DMS53 treated with DMSO at 0.1 percent for 48 hours (cell line): ENCODE results near the gene WRNIP1.

Experiments used
- DNase-seq: peaks from one replicate; lab custom pipeline; 2025; ENCODE audit not compliant: unreplicated experiment; lab: John Stamatoyannopoulos, UW

Gene WRNIP1

DNA sequence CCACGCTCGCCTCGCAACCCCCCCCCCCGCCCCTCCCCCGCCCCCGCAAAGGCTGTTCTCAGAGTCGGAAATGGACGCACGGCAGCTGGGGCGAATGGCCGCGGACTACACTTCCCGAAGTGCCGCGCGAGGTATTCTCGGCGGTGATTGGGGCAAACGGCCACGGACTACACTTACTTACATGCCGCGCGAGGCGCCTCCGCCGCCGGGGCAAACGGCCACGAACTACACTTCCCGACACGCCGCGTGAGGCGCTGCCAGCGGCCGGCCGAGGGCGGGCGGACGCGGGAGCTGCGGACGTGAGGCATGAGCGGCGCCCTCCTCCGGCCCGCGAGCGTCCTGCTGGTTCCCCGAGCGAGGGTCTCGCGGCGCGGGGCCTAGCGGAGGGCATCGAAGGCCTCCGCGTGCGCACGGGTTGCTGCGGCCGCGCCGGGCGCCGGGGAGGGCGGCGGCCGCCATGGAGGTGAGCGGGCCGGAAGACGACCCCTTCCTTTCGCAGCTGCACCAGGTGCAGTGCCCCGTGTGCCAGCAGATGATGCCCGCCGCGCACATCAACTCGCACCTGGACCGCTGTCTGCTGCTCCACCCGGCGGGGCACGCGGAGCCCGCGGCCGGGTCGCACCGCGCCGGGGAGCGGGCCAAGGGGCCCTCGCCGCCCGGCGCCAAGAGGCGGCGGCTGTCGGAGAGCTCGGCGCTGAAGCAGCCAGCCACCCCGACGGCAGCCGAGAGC, at the start of gene WRNIP1:
Gene WRNIP1, plus strand, starts transcription at position 228 of the 730 bp plus-strand sequence. Its CDS starts 230 bp downstream, at position 458.
- peak; percentile 97 for DNase-seq

GRCh38 chr6:2715737-2716136, 49.5 kb upstream of the WRNIP1 start:
- DNase-seq = no peak

GRCh38 chr6:2716936-2717700, 48.1 kb upstream of the WRNIP1 start:
- DNase-seq = no peak

- no peak for DNase-seq
Observed at GRCh38 chr6:2718334-2719092, 46.7 kb upstream of the WRNIP1 start.

DNA sequence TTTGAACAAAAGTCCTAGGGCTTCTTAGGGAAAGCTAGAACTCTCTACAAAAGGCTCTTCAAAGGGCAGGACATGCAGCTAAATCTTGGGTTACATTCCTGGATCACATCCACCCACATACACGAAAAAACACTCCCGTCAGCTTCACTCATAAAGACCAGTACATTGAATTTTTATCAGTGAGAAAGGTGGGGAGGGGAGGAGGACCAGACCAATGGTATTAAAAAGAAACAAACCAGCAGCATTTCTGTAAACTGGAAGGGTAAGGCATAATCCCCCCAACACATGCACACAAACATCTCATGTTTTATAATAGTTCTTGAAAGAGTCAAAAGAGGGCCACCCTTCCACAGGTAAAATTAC, 46.1 kb upstream of the WRNIP1 start:
- no peak for DNase-seq

- DNase-seq = no peak
Observed at GRCh38 chr6:2721219-2721618, 44.0 kb upstream of the WRNIP1 start.

GRCh38 chr6:2725364-2725988, 39.7 kb upstream of the WRNIP1 start:
- DNase-seq = no peak

- DNase-seq = no peak
Observed at GRCh38 chr6:2725999-2726567, 39.1 kb upstream of the WRNIP1 start.

DNA sequence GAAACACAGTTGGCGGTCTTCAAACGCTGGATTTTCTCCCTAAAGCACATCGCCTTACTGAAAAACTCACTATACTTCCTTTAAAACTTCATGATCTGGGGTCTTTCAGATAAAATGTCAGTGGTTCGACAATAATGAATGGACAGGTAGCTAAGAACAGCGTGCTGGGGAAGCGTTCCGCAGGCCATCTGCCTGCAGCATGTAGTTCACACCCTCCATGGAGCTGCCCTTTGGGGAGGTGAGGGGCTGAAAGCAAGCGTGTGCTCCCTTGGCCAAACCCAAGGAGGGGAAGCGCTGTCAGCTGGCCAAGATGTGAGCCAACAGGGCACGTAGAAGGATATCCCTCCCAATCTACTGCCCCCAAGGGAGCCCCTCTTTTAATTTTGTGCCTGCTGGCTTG, 35.3 kb upstream of the WRNIP1 start:
- no peak for DNase-seq

GRCh38 chr6:2730353-2731107, 34.7 kb upstream of the WRNIP1 start:
- no peak for DNase-seq

DNA sequence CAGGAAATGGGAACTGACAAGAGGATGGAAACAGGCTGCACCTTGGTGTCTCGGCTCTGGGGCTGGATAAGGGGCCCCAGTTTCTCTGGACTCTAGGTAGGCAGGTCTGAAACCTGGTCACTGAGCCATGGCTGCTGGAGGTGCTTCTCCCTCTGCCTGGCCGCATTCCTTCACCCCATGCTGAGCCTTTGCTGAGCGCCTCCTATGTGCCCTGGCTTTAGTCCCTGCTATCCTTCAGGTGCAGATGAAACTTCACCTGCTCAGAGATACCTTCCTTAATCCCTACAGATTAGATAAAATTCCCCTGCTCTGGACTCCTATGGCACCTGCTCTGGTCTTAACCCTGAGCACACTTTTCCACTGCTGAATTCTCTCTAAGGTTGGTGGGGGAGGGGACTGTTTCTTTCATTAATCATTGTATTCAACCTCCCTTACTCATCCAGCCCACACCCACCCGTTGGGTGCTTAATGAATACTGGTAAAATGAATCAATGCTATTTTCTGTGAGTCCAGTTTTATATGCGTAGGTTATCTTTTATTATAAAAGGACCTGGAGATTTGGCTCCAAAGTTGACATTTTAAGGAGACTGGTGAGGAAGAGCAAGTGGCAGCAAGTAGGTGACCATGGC, 33.8 kb upstream of the WRNIP1 start:
- DNase-seq = no peak

- DNase-seq = no peak
Observed at GRCh38 chr6:2732503-2733089, 32.6 kb upstream of the WRNIP1 start.

DNA sequence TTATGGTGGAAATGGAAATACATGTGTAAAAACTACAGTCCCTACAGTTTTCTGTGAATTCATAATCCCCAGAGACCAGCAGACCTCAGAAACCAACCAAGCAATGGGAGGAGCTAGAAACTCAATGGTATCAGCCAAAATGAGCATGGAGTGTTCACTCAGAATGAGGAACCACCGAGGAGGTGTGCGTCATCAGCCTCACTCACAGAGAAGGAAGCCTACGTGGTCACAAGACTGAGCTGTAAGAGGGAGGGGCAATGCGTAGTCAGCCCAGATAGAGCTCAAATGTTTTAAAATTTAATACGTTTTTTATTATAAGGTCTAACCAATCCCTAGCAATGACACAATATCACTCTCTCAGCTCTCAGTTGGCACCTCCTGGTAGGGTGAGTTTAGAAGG, 31.9 kb upstream of the WRNIP1 start:
- no peak for DNase-seq

GRCh38 chr6:2733736-2734480, 31.3 kb upstream of the WRNIP1 start:
- DNase-seq = no peak

DNA sequence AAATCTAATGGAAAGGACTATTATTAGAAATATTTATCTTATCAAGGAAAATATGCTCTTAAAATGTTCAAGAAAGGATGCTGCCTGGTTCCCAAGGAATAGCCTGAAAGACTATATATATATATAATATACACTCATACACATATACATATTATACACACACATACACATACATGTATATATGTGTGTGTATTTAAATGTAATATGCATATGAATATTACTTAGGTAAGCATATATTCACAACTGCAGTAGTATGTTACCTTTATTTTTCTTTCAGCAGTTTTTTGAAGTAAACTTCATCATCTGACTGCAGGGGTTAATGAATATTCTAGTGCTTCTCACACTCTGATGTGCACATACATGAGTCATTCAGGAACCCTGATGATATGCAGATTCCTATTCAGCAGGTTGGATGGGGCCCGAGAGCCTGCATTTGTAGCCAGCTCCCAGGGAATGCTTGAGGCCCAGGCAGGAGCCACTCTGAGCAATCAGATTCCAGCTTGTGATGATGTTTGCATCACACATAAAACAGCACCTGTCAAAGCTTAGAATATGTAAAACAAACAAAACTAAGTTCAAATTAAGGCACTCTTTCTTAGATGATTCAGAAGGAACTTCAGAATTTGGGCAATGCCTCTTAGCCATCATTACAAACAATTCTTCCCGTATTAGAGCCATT, 30.6 kb upstream of the WRNIP1 start:
- DNase-seq = no peak

GRCh38 chr6:2737885-2738284, 27.3 kb upstream of the WRNIP1 start:
- DNase-seq = no peak

- peak; percentile 10 for DNase-seq
Observed at GRCh38 chr6:2738373-2738979, 26.7 kb upstream of the WRNIP1 start.

DNA sequence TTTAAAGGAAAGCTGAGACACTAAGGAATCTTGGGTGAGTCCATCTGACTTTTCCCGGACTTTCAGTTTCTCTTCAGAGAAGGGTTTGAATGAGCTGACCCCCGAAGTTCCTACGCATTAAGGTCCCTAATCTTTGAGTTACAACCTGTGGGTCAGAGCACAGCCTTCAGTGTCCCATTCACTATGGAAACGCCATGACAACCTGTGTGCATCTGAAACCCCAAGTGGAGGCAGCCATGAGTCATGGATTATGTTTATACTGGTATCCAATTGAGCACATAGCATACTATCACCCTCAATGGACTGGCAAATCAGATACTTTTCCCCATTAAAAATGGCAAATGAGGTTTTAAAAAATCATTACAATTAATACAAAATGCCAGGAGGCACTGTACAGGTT, 25.9 kb upstream of the WRNIP1 start:
- no peak for DNase-seq
